GM19193 (cell line): Measurements from ENCODE around the gene MYL2.

ENCODE experiments used
- POLR2A ChIP-seq: IDR thresholded peaks from 4 replicates; pipeline ENCODE4 v1.6.1; 2011; ENCODE audit not compliant: insufficient read depth, insufficient read length; ENCODE audit errors: extremely low read depth

The MYL2 gene, protein sequence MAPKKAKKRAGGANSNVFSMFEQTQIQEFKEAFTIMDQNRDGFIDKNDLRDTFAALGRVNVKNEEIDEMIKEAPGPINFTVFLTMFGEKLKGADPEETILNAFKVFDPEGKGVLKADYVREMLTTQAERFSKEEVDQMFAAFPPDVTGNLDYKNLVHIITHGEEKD

DNA sequence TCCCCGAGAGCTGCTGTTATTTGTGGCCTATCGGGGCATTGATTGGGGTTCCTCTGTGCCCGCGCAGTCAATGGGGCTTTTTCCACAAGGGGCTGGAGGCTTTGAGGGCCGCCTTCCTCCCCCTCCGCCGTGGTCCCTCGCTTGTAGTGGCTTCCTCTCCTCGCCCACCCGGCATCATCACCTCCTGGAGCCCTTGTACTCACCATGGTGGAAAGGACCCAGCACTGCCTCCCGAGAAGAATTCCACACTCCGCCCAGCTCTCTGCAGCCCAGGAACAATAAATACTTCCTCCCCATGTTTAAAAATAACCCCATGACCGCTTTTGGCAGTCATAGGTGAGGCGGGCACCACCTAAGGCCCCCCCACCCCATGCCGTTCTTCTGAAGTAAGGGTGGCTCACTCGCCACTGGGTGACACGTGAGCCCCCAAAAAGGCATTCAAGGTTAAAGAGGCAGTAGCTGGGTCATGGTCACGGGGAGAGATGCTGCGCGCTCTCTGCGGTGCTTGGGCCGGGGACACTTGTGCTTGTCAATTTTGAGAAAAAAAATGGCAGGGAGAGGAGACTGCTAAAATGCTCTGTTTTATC is at the start of gene MYL2:
MYL2 (minus strand) TSS at position 256 of the 587 bp plus-strand sequence; CDS start at position 206, 50 bp downstream.
- no peak for TF ChIP-seq POLR2A

DNA sequence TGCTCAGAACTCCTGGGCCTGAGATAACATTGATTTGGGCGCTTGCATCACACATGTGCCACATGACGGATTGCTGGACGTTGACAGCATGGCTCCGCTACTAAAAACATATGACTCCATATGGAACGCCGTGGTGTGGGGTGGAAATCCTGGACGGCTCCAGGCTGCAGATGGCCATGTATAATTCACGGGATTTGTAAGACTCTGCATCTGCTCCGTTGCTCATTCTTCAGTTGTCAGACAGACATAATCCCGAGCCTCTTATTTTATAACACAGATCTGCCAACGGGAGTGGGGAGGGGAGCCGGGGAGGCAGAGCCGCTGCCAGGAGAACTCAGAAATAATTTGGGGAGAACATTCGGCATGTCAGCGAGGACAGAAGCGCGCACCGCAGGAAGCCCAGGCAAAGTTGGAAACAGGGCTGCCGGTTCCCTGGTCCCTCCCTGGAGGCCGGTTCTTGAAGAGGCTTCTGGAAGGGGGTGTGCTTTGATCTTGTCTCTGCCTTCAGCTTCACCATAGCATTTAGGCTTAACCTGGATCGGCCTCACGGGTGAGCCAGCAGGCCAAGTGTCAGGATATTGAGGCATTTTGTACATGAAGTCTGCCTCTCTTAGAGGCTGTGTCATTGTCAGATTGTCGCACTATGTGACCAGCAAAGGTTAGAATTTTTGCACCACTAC is 45.8 kb upstream of the MYL2 start:
- no peak for TF ChIP-seq POLR2A

DNA sequence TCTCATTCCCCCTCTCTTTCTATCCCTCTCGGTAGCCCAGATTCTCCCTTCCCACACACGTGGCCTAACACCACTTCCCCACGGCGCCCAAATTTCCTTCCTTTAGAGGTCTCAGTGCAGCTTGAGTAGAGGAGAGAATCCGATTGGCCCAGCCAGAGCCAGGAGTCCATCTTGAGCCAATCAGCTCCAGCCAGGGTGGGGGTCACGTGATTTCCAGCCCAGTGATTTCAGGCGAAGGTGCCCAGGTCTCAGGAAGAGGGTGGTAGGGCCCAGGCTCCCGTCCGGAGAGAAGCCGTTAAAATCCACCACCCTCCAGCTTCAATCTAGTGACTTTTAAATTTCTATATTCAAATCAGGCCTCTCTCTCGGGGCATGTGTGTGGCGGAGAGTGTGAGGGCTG is 45.2 kb upstream of the MYL2 start:
- TF ChIP-seq POLR2A: no peak

DNA sequence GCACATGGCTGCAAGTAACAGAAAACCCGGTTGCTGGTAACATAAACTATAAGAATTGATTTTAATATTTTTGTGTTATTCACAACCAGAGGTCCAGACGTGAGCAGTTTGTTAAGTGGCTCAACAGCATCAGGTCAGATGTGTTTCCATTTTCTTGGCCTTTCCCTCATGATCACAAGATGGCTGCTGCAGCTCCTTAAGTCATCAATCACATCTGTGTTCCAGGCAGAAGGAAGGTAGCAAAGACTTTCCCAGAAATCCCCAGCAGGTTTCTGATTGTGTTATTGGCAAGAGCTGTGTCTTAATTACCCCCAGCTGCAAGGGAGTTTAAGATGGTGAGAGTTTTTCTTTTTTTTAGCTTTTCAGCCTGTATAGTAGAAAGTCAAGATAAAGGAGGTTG is 40.4 kb upstream of the MYL2 start:
- no peak for TF ChIP-seq POLR2A

DNA sequence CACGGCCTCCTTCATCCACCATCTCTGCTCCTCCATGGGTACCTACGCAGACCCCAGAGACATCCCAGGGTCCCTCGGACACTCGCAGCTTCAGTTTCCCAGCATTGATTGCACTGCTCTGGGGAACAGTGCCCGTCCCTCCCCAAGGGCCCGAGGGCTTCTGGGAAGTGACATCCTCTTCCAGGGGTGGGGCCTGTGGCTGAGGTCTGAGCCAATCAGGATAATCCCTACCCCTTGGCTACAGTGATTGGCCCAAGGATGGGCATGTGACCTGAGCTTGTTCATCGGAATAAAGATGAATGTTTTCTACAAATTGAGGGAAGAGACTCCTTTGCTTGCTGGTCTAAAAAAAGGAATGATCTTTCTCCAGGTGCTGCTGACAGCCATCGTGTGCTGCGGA is 37.3 kb upstream of the MYL2 start:
- no peak for TF ChIP-seq POLR2A

DNA sequence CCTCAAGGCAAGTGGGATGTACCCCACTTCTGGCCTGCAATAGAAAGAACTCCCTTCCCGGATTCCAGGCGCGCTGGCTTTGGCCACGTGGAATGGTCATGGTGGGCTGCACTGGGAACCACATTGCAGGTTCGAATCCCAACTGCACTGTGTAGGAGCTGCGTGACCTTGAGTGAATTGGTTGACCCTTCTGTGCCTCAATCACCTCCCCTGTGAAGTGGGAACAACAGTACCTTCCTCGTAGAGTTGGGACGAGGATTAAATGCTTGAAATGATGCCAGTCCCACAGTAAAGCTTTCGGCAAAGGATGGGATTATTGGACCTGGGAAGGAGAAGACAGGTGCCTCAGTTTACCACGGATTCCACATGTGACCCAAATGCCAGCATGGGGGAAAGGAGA is 36.8 kb upstream of the MYL2 start:
- no peak for TF ChIP-seq POLR2A

DNA sequence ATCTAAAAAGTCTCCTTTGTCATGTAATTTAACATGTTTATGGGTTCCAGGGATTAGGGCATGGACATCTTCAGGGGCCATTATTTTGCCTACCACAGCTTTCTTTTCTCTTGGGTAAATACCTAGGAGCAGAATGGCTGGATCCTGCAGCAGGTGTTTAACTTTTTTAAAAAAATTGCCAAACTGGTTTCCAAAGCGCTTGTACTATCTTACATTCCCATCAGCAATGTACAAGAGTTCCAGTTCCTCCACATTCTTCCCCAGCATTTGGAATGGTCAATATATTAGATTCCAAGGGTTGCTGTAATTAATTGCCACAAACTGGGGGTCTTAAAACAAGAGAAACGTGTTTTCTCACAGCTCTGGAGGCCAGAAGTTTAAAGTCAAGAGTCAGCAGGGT is 27.7 kb upstream of the MYL2 start:
- TF ChIP-seq POLR2A: no peak

DNA sequence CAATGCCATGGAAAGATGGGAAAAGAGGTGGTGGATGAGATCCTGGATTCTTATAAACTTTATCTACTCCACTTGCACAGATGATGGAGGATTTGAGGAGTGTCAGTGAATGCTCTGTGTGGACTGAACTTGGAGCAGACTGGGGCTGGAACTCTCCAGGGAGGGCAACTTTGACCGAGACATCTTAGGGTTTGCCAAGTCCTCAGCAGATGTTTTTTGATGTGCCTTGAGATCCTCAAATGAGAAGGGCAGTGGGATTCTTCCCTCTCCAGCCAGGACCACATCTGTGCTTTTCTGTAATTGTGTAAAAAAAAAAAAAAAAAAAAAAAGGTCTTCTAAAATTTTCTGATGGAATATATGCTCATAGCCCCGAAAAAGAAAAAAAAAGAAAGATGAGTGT is 23.0 kb upstream of the MYL2 start:
- TF ChIP-seq POLR2A: no peak

DNA sequence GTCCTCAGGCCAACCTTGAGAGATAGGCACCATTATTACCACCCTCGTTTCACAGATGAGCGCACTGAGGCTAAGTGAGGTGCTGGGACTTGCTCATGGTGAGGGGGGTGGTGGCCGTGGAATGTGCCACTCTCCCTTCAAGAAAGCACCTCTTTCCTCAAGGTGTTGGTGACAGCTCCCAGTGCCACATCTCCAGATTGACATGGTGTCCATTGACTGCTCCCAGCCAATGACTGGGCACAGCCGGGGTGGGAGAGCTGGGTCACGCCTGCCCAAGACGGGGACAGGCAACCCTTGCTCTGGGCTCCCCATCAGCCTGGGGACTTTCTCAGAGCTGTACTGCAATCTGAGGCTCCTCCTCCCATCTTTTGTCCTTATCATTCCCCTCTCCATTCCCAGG is 21.0 kb upstream of the MYL2 start:
- TF ChIP-seq POLR2A: no peak

DNA sequence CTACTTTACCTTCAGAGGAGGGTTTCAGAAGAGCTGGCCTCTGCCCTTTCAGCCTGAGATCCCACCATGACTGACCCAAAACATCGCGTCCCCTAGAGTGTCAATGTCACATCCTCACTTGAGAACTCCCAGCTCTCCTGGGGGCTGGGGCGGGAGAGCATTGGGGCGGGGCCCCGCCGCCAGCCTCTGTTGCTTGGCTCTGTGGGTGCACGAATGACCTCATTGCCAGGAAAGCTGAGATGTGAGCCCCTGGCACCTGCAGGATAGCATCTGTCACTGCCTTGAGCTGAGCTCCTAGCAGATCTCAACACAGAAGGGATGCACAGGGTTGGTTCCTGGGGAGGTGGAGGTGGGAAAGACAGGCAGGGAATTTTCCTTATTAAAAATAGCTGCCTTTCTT is 20.6 kb upstream of the MYL2 start:
- no peak for TF ChIP-seq POLR2A

DNA sequence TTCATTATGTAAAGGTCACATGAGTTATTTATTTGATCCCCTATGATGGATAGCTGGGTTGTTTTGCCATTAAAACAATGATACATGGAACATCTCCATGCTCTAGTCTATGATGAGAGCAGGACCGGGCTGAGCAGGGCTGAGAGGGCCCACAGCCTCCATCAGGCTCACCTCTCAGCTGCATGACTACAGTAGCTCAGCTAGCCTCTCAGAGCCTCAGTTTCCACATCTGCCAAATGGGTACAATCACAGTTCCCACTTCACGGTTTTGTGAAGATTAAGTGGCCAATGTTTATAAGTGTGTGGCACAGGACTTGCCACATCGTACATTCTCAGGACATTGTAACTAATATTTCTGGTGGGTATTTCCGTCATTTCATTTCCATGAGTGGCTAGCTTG is 19.9 kb upstream of the MYL2 start:
- TF ChIP-seq POLR2A: no peak

DNA sequence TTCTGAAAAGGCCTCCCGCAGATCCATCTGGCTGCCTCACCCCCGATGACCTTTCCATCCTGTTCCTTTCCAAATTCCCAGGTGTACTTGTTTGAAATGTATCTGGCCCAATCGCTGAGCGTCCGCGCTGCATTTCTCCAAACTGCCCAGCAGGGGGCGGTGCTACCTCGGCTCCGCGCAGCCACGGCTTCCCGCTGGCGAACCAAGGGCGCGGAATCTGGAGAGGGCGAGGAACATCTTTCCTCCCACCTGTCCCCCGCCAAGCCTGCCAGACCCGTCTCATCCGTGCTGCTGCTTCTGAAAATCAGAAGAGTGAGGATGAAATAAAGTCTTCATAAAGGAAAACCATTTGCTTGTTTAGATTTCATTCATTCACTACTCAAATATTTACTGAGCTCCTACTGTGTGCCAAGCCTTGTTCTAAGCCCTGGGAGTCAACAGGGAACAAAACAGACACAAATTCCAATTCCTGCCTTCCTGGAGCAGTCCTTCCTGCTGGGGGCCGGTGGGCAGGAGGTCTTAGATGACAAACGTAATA is 16.8 kb upstream of the MYL2 start:
- TF ChIP-seq POLR2A: no peak

DNA sequence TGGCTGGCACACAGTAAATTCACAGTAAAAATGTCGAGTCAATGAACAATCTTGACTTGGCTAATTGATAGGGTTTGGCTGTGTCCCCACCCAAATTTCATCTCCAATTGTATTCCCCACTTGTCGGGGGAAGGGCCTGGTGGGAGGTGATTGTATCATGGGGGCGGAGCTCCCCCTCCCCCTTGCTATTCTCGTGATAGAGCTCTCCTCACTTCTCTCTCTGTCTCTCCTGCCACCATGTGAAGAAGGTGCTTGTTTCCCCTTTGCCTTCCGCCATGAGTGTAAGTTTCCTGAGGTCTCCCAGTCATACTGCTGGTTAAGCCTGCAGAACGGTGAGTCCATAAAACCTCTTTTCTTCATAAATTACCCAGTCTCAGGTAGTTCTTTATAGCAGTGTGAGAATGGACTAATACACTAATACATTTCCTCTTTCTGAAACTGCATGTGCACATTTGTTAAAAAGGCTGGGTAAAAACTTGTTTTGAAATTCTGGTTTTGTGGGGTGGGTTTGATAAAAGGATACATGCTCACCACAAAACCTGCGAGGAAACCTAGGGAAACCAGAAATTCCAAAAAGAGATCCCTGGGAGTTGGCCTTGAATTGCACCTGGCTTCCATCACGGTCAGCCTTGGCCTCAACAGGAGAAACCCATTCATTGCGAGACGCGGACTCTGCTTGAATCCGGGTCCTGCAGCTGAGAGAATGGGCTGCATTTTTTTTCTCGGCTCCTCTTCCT is 16.2 kb upstream of the MYL2 start:
- TF ChIP-seq POLR2A: no peak

DNA sequence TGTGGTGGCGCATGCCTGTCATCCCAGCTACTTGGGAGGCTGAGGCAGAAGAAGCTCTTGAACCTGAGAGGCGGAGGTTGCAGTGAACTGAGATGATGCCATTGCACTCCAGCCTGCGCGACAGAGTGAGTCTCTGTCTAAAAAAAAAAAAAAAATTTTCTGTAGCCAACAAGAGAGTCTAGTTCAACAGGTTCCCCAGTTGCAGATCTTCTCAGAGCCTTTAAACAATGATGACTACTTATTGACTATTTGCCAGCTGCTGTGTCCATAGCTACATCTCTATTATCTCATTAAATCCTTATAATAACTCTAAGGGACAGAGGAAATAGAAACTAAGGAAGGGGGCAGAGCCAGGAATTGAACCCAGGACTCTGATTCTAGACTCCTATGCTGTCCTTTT is 15.2 kb upstream of the MYL2 start:
- TF ChIP-seq POLR2A: no peak

DNA sequence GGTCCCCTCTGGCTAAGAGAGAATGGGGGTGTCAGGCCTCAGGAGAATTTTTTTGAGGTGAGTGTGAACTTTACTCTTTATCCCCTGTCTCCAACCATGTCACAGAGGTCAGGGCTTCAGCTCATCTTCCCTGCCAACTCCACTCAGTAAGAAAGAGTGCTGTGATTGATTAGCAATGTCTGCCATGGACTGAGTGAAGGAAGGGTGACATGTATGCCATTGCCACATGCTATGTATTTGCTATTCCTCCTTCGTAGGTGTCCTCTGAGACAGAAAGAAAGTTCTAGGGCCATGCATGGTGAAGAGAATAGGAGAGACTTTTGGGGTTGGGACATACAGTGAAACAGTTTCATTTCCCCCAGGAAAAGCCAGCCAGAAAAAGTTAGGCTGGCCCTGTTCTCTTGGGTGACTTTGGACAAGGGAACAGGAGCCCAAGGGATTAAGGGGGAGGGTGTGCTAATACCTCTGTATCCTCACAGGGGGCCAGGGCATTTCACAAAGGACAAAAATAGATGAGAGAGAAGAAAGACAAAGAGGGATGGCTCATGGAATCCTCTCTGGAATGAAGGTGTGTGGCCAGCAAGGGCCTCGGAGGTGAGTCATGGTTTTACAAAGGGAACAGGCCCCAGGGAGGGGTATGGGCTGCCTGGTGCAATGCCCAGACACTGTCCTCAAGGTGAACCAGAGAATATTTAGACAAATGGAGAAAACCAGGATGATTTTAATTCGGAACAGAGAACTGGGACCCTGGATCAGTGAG is 13.9 kb upstream of the MYL2 start:
- TF ChIP-seq POLR2A: no peak
